ENCODE results near the gene NFKBIB. TPM values are rescaled to one million over a fixed set of nuclear protein-coding genes. Genes with fewer than 3 reads are reported as not detected.

The NFKBIB gene
- total RNA-seq, 1 donor from 2014 or later = 45.5 TPM

GRCh38 chr19:38915329-38916321, 15.9 kb downstream of the NFKBIB start:
- ChIA-PET CTCF (no interaction called here), POLR2A (interaction anchor here (0.6 kb wide), 1 partner anchor 51 kb away, joined by 3 read pairs; no protein-coding TSS in a partner anchor)
- no peaks in the 10 kb centered on the region for H3K27me3 Mint-ChIP-seq
- no peak overlapping the region for H3K4me3 Mint-ChIP-seq
- H3K4me1 Mint-ChIP-seq = no peaks in the 10 kb centered on the region
- no peaks in the 10 kb centered on the region for H3K9me3 Mint-ChIP-seq
- no peak for TF ChIP-seq CTCF (IDR thresholded peaks at IDR 0.05)
- H3K36me3 Mint-ChIP-seq (ENCODE audit: low read depth) = peaks cover 7% of the 10 kb centered on the region
- ATAC-seq (ENCODE audit: low read depth) (no peak), DNase-seq (no peak)
- H3K27ac Mint-ChIP-seq = no peak overlapping the region
- intact Hi-C loops (cut with micrococcal nuclease) = no loop called here

GRCh38 chr19:38917516-38917915, 17.7 kb downstream of the NFKBIB start:
- no peak for DNase-seq
- Mint-ChIP-seq H3K4me1 (no peaks in the 10 kb centered on the region), H3K4me3 (no peak overlapping the region), H3K36me3 (ENCODE audit: low read depth) (peaks cover 16% of the 10 kb centered on the region), H3K27me3 (no peaks in the 10 kb centered on the region), H3K27ac (no peak overlapping the region), H3K9me3 (no peaks in the 10 kb centered on the region)
- CTCF ChIA-PET = no interaction called here
- intact Hi-C loops (cut with micrococcal nuclease) = no loop called here
- POLR2A ChIA-PET = interaction anchor here (0.6 to 1.2 kb wide), 3 partner anchors 10 to 384 kb away, joined by 4 to 7 read pairs (median 6); no protein-coding TSS in a partner anchor
- no peak for ATAC-seq (ENCODE audit: low read depth)
- no peak for TF ChIP-seq CTCF (IDR thresholded peaks at IDR 0.05)

GRCh38 chr19:38917921-38918491, 18.2 kb downstream of the NFKBIB start:
- ChIA-PET POLR2A (interaction anchor here (0.6 to 1.2 kb wide), 3 partner anchors 10 to 384 kb away, joined by 4 to 7 read pairs (median 6); no protein-coding TSS in a partner anchor), CTCF (no interaction called here)
- intact Hi-C loops (cut with micrococcal nuclease) = no loop called here
- peaks cover 18% of the 10 kb centered on the region for H3K36me3 Mint-ChIP-seq (ENCODE audit: low read depth)
- H3K4me1 Mint-ChIP-seq = no peaks in the 10 kb centered on the region
- DNase-seq = no peak
- TF ChIP-seq CTCF (IDR thresholded peaks at IDR 0.05) = no peak
- no peaks in the 10 kb centered on the region for H3K9me3 Mint-ChIP-seq
- no peak overlapping the region for H3K4me3 Mint-ChIP-seq
- no peak overlapping the region for H3K27ac Mint-ChIP-seq
- no peak for ATAC-seq (ENCODE audit: low read depth)
- H3K27me3 Mint-ChIP-seq = no peaks in the 10 kb centered on the region

- Mint-ChIP-seq H3K4me3 (no peak overlapping the region), H3K27ac (no peak overlapping the region), H3K9me3 (no peaks in the 10 kb centered on the region), H3K36me3 (ENCODE audit: low read depth) (peaks cover 18% of the 10 kb centered on the region), H3K27me3 (no peaks in the 10 kb centered on the region), H3K4me1 (no peaks in the 10 kb centered on the region)
- ChIA-PET CTCF (no interaction called here), POLR2A (no interaction called here)
- intact Hi-C loops (cut with micrococcal nuclease) = no loop called here
- ATAC-seq (ENCODE audit: low read depth) = no peak
- DNase-seq = no peak
- no peak for TF ChIP-seq CTCF (IDR thresholded peaks at IDR 0.05)
These were observed 18.8 kb downstream of the NFKBIB start for GRCh38 chr19:38918526-38918925.

Data from activated B cell treated with CpG ODN at 0.5 μM for 24 hours (primary cell).